H1 (cell line): ENCODE measurements around the gene EBLN2. TPM values are rescaled to one million over a fixed set of nuclear protein-coding genes. Genes with fewer than 3 reads are reported as not detected.

ENCODE experiments used
- KDM5A ChIP-seq: fragments of 200-600 bp; IDR thresholded peaks from 2 replicates; pipeline ENCODE4 v1.7.1; 2012; ENCODE audit warnings: mild to moderate bottlenecking, low read length, inconsistent platforms, mixed read lengths
- polyA plus RNA-seq, 7 experiments: library from polyadenylated mRNA; depleted of rRNA in 3 of 7; stranded (reverse) in 5 of 7; unstranded in 2 of 7; fragments of >200 nt in 5 of 7; fragments of 200-250 nt in 2 of 7; gene quantifications; 1 replicate in 5 of 7; 2 replicates in 1 of 7; 4 replicates in 1 of 7; pipeline versions ENCODE4 v1.2.1 to v1.2.3, GENCODE V29; 2011 to 2013; ENCODE audit warnings: missing spikeins in 2 of 7, mixed read lengths in 2 of 7
- total RNA-seq: library from RNA; stranded (reverse); fragmentation: NEBNext Ultra II Directional; extraction: Animal tissue kit (Norgen Biotek cat#: 25700); gene quantifications from 2 replicates; pipeline ENCODE4 v1.2.1, GENCODE V29; 2021

EBLN2 gene
- total and polyA plus RNA-seq, 2 of the 8 experiments (the other 6 are each of a cell fraction or from before 2014, with no cell fraction given) = 1.9 to 3.8 TPM

GRCh38 chr3:73026111-73026759 lies 35.2 kb upstream of the EBLN2 start (continued):
- no peak for TF ChIP-seq KDM5A
